HG02571 (cell line): Measurements from ENCODE around the gene DERA.
"Not testable (repeated sequence)": the region's sequence is repeated elsewhere in the genome, so short reads cannot be mapped to it uniquely, and the experiment has no call there.

Experiments
- ATAC-seq: cut with Tn5 transposase; IDR thresholded peaks from one replicate; pipeline ENCODE4 v1.9.1; 2021; ENCODE audit warnings: mild to moderate bottlenecking, moderate library complexity; ENCODE audit not compliant: unreplicated experiment

The DERA gene

DNA sequence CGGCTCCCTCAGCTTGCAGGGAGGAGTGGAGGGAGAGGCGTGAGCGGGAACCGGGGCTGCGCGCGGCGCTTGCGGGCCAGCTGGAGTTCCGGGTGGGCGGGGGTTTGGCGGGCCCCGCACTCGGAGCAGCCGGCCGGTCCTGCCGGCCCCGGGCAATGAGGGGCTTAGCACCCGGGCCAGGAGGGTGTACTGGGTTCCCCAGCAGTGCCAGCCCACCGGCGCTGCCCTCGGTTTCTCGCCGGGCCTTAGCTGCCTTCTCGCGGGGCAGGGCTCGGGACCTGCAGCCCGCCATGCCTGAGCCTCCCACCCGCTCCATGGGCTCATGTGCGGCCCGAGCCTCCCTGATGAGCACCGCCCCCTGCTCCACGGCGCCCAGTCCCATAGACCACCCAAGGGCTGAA, 146.2 kb downstream of the DERA start:
- not testable (repeated sequence) for ATAC-seq

DNA sequence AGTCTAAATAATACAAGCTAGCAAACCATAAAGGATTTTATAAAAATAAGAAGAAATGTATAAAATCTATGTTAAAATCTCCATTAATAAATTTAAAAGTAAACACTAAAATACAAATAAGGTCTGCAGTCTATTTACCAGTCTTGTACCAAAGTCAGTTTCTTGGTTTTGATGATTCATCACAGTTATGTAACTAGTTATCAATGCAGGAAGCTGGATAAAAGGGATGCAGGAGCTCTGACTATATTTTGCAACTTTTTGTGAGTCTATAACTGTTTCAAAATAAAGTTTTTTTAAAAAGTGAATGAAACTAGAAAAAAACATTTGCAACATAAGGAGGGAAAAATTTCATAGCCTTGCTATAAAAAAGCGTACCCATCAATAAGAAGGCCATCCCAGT, 151.5 kb downstream of the DERA start:
- no peak for ATAC-seq

DNA sequence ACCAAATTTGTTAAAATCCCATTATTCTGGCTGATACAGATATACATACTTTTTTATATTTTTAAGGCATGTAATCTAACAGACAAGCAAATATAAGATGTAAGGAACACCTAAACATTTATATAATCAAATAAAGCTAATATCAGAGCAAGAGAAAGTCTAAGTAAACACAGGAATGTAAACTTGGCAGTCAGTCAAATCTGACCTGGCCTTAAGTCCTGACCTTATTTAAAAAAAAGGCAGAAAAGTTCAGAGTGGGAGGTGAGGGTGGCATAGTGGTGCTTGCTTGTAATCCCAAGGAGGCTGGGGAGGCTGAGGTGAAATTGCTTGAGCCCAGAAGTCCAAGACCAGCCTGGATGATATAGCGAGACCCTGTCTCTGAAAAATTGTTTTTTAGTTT, 152.6 kb downstream of the DERA start:
- ATAC-seq, result no peak

DNA sequence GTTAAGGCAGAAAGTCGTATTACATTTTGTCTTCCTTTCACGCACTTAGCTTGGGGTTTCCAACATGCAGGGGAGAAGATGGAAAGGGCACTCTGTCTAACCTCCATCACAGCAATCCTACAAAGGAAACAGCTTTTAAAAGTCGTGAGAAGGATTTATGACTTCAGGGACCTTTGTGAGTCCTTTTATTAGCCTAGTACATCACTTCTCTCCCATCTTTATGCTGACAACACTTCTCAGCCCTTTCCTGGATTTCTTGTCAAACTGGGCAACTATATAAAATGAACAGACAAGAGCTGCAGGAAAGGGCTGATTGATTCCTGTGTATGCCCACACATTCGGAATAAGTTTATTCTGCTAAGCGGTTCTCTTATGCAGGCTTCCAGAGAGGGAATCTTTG, 159.0 kb downstream of the DERA start:
- no peak for ATAC-seq

DNA sequence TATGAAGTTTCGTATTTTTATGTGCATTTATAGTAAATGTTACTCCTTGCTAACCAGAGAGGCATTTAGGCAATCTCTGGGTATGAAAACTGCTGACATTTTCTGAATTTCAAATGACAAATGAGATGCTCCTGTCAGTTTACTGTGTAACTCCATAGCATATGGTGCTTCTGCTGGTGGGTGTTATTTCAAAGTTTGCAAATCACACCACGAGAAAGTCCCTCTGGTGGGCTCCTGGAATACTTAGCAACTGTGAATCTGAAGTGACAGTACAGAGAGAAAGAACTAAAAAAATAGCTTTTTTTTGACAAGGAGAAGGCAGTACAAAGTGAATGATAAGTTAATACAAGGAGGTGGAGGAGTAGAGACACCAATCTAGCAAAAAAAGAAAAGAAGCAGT, 161.5 kb downstream of the DERA start:
- ATAC-seq, result no peak

DNA sequence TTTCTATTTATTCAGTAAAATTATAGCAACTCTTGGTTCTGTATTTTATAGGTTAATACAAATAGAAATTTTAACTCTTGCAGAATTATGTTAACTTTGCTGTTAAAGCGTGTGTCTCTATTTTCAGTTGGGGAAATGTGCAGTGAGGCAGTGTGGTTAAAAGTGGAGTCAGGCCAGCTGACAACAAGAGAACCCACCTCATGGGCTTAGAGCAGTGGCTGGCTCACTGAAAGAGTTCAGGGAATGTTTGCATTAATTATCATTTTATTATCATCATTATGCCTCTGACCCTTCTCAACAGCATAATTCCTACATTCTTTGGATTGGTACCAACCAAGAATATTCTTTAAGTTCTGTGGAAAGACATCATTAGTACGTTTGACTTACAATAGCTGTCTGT, 163.8 kb downstream of the DERA start:
- ATAC-seq, result no peak

DNA sequence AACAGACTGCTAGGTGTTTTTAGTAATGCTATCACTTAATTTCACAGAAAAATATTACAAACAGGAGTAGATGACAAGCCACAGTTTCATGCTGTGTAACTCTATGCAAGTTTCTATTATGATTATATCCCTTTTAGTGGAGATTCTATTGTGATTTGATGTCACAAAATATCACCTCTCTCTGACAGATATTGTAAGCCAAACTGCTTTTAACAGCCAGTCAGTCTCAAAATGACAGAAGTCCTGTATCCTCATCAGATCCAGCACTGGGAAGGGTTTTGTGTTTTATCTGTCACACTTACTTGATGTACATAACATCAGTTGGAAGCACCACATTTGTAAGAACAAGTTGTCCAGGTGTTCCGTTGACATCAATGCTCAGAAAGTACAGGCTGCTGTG, 164.8 kb downstream of the DERA start:
- ATAC-seq, result no peak

DNA sequence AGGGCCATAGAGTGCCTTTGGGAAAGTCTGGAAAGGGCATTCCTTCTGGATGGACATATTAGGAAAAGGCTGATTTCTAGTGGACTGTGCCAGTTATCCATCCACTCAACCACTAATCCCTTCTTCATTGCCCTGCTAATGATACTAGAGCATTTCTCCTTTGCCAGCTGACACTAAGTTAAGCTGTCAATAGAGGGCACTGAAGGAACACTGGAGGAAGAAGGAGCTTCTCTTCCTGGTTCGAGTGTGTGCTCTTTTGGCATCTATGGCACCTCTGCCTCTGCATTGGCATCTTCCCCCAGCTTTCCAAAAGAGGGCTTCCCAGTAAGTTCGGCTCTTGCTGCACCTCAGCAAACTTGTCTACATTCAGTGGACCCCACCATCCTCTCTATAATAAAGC, 165.4 kb downstream of the DERA start:
- no peak for ATAC-seq

DNA sequence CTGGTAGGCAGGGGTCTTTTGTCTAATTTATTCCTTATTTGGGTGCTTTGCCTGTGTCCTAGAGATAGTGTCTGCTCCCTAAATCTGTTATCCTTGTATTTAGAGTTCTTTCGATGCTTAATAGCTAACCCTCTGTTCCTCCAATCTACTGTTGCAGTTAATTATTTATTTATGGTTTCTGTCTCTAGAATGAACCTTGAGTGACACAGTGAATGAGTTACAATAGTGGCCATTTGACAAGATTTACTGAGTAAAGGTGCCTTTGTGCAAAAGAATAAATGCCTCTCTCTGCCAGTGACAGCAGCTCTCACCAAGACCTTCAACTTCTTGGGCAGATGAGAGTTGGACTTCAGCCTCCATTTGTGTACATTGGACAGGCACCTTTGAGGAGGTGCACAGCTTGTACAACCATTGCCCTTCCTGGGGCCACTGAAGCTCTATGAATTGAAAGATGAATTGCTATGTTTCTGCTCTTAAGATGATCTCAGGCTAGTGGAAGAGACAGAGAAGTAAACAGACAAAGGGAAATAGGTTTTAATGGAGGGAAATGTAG, 165.9 kb downstream of the DERA start:
- ATAC-seq, result no peak

DNA sequence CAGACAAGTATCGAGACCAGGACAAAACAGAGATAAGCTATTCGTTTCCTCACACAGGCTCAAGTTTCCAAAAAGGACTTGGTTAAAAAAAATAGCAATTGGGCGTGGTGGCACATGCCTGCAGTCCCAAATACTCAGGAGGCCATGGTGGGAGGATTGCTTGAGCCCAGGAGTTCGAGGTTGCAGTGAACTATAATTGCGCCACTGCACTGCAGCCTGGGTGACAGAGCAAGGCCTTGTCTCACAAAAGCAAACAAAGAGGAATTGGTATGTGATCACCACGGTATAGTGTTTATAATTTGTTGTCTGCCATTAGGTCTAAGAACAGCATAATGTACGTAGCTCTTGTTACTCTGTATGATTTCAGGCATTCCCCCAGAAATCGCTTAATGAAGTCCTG, 175.3 kb downstream of the DERA start:
- ATAC-seq, result no peak

DNA sequence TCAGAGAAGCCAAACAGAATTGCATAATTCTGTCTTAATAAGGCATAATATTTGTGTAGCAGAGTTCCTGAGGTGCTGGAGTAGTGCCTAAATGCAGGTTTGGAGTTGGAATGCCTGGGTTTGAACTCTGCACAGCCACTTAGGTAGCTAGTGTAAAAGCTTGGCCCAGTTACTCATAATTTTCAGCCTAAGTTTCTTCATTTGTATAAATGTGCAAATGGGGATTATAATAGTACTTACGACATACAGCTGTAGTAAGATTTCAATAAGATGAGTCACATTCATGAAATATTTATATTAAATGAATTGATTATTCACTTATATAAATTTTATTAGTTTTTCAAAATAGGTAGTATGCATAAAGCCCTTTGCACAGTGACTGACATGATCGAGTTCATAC, 175.8 kb downstream of the DERA start:
- no peak for ATAC-seq
